Neutrophil (primary cell): Measurements from ENCODE around the gene RPUSD4.

Experiments
- H3K27ac ChIP-seq: fragments of 200-600 bp; sonication (generic); 2 replicates; pipeline ENCODE4 v1.5.1; 2016; ENCODE audit warnings: mild to moderate bottlenecking, moderate library complexity
- H3K27me3 ChIP-seq: fragments of 200-600 bp; sonication (generic); 2 replicates; pipeline ENCODE4 v1.6.0; 2016; ENCODE audit warnings: mild to moderate bottlenecking
- H3K36me3 ChIP-seq: fragments of 200-600 bp; sonication (generic); 2 replicates; pipeline ENCODE4 v1.5.1; 2017
- H3K4me1 ChIP-seq, 2 experiments: fragments of 200-600 bp in 1 of 2; sonication (generic) in 1 of 2; 1 replicate in 1 of 2; 2 replicates in 1 of 2; pipeline versions ENCODE4 v1.5.1 to v1.6.1; 2013 to 2016; ENCODE audit warnings: low read depth in 1 of 2, low read length in 1 of 2, mild to moderate bottlenecking in 1 of 2, moderate library complexity in 1 of 2; ENCODE audit not compliant: control insufficient read depth in 1 of 2, insufficient read depth in 1 of 2
- H3K4me3 ChIP-seq, 2 experiments: fragments of 200-600 bp in 1 of 2; sonication (generic) in 1 of 2; 1 replicate in 1 of 2; 2 replicates in 1 of 2; pipeline ENCODE4 v1.5.1; 2013 to 2016; ENCODE audit warnings: low read depth in 1 of 2, low read length in 1 of 2, mild to moderate bottlenecking in 1 of 2, moderate library complexity in 1 of 2
- H3K9me3 ChIP-seq: fragments of 200-600 bp; sonication (generic); 2 replicates; pipeline ENCODE4 v1.5.1; 2016
- TF ChIP-seq, protein P1 (sequence below): fragments of 200-600 bp; sonication (generic); IDR thresholded peaks from 2 replicates; pipeline ENCODE4 v1.5.1; 2016; ENCODE audit warnings: antibody characterized with exemption

RPUSD4 gene

DNA sequence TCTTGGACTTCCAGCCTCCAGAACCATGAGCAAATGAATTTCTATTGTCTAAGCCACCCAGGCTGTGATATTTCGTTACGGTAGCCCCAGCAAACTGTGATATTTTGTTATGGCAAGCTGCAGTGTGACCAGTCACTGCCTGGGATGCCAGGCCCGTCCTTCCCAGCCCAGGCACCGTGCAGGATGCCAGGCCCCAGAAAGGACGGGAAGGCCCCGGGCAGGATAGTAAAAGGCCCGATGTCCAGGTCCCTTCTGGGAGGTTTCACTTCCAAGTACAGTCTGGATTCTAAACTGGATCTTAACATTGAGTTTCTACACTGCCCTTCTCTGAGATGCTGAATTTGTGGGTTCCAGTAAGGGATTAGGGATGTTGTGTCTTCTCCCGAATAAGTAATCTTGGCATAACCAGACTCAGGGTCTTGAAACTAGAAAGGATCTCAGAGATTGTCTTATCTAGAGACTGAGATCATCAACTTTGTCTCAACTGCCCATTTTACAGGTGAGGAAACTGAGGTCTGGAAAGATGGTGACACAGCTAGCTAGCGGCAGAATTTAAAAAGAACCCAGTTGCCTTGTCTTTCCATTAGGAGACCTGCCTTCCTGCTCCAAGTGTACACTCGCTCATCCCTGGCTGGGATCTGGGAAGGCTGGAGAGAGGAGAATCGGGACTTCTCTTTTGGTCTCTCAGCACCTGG is 19.9 kb downstream of the RPUSD4 start:
- no peaks in the 10 kb centered on the region for H3K9me3 ChIP-seq
- no peaks in the 10 kb centered on the region for H3K4me1 ChIP-seq
- H3K4me3 ChIP-seq = no peak overlapping the region
- peaks cover 30% of the 10 kb centered on the region for H3K36me3 ChIP-seq
- H3K27me3 ChIP-seq = no peaks in the 10 kb centered on the region
- TF ChIP-seq, protein P1, sequence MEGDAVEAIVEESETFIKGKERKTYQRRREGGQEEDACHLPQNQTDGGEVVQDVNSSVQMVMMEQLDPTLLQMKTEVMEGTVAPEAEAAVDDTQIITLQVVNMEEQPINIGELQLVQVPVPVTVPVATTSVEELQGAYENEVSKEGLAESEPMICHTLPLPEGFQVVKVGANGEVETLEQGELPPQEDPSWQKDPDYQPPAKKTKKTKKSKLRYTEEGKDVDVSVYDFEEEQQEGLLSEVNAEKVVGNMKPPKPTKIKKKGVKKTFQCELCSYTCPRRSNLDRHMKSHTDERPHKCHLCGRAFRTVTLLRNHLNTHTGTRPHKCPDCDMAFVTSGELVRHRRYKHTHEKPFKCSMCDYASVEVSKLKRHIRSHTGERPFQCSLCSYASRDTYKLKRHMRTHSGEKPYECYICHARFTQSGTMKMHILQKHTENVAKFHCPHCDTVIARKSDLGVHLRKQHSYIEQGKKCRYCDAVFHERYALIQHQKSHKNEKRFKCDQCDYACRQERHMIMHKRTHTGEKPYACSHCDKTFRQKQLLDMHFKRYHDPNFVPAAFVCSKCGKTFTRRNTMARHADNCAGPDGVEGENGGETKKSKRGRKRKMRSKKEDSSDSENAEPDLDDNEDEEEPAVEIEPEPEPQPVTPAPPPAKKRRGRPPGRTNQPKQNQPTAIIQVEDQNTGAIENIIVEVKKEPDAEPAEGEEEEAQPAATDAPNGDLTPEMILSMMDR = no peak
- H3K27ac ChIP-seq = no peak overlapping the region

GRCh38 chr11:126190792-126191191 is 20.7 kb downstream of the RPUSD4 start:
- Histone ChIP-seq H3K4me1 (no peaks in the 10 kb centered on the region), H3K4me3 (no peak overlapping the region), H3K36me3 (peaks cover 24% of the 10 kb centered on the region), H3K27me3 (no peaks in the 10 kb centered on the region), H3K9me3 (no peaks in the 10 kb centered on the region), H3K27ac (no peak overlapping the region)
- TF ChIP-seq, protein P1 = no peak

DNA sequence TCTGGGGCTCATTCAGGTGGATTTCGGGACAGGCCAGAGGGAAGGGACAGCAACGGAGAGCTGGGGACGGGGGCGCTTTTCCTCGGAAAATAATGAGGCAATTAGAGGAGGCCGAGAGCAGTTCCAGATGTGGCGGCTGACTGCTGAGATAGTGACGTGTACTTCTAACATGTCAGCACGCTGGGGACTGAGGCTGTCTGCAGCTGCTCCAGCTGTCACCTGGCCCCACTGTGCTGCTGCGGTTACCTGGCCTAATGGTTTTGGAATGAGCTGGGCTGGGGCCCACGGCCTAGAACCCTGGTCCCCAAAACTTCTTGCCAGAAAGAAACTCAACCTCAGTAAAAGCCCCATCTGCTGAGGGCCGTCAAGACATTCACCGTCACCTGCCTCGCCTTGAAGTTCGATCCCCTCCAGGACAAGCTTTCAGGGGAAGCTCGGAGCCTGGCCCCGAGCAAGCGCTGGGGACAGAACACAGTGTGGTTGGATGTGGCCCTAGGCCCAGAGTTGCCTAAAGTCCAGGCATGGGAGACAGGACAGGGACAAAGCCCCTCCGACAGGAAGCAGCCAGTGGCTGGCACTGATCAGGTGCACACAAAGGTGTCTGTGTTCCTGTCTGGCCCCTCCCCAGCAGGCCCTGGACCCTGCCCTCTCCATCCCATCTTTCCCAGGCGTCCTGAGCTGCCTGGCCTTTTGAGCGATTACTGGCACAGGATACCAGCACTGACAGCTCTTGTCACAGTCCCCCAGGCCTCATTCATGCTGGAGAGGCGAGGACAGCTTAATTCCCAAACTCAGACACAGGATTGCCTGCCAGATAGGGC is 22.1 kb downstream of the RPUSD4 start:
- TF ChIP-seq, protein P1 = no peak
- no peaks in the 10 kb centered on the region for H3K9me3 ChIP-seq
- no peaks in the 10 kb centered on the region for H3K27me3 ChIP-seq
- no peak overlapping the region for H3K27ac ChIP-seq
- no peak overlapping the region for H3K4me3 ChIP-seq
- H3K4me1 ChIP-seq = no peaks in the 10 kb centered on the region
- peaks cover 24% of the 10 kb centered on the region for H3K36me3 ChIP-seq

DNA sequence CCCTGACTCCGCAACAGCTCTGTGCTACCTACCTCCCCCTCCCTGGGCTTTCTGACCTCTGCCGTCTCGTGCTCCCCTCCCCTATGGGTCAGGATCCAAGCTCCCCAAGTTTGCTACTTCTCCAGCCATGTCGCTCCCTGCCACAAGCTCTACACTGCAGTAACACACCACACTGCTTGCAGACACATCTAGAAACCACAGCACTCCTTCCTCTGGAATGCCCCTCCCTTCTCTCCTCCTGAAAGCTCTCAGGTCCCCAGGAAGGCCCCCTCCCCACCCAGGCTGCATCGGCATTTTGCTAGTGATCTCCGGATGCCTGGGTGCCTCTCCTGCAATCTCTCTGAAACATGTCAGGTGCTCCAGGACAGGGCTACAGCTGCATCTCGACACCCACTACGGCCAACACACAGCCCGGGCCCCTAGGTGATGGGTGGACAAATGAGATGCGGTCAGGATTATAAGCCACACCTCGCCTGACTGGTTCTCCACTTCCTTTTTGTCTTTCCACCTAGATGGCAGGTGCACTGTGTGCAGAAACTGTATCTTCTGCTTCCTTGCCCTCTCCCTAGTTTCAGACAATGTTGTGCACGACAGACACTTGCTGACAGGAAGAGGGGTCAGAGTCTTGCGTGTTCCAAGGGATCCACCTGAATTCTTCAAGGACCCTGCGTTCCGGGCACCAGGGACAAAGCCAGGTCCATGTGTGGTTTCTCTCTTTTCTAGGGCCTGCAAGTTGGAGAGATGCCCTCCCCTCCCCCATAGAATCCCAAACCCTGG is 22.9 kb downstream of the RPUSD4 start:
- Histone ChIP-seq H3K36me3 (peaks cover 22% of the 10 kb centered on the region), H3K27ac (no peak overlapping the region)
- TF ChIP-seq, protein P1 = no peak

DNA sequence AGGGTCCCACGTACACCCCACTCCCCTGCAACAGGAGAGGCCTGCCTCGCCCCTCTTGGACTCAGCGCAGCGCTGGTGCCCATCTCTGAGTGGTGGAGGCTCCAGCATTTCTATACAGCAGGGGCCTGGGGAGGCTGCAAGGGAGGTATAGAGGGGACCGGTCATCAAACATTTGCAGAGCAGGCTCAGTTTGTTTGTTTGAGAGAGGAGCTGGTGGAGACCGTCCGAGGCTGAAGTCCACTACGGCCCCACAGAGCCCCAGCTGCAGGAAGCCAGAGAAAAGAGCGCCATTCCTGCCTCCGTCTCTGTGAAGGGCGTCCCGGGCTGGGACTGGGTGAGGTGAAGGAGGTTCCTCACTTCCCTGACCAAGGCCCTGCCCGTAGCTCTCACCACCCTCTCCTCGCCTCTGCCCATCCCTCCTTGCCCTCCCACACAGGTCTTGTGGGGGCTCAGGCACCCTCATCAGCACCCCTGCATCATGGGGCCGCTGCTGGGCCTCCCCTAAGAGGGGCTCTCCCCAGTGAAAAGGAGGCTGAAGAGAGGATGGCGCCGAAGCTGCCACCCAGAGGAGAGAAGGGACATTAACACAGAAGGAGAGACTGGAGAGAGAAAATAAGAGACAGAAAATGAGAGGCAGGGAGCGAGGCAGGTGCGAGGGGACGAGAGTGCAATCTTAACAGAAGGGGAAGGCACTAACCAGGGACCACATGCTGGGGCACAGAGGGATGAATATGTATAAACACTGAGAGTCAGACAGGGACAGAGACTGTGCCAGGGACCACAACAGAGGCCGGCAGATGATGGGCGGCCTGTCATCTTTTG is 24.5 kb downstream of the RPUSD4 start:
- Histone ChIP-seq H3K9me3 (no peaks in the 10 kb centered on the region), H3K27ac (no peak overlapping the region), H3K36me3 (peaks cover 13% of the 10 kb centered on the region), H3K27me3 (no peaks in the 10 kb centered on the region), H3K4me1 (no peaks in the 10 kb centered on the region), H3K4me3 (no peak overlapping the region)
- TF ChIP-seq, protein P1 = no peak

More for the DNA sequence above, 22.9 kb downstream of the RPUSD4 start:
- Histone ChIP-seq H3K4me1 (no peaks in the 10 kb centered on the region), H3K9me3 (no peaks in the 10 kb centered on the region), H3K4me3 (no peak overlapping the region), H3K27me3 (no peaks in the 10 kb centered on the region)
